Measurements from ENCODE around the gene RPA3. TPM values are rescaled to one million over a fixed set of nuclear protein-coding genes. Genes with fewer than 3 reads are reported as not detected.

RPA3 gene
- total RNA-seq, 3 donors from 2014 or later, result 23.2 to 38.4 (median 28.7) TPM

DNA sequence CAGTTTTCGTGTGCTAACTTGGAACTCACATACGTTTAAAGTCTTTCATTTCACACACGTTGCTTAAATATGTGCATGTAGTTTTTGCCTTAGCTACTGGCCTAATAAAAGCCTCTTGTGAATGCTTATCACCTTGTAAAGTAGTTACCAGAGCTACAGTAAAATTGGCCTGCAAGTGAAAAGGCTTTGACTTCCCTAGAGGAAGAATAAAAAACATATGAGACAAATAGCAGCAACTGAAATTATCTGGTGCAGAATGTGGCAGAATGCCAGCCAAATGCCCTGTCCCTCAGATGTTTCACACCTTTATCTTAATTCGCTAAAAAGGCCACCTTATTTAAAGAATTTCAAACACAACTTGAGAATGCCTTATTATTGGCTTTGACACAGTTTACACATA lies 28.1 kb upstream of the RPA3 start:
- TF ChIP-seq, protein P1, sequence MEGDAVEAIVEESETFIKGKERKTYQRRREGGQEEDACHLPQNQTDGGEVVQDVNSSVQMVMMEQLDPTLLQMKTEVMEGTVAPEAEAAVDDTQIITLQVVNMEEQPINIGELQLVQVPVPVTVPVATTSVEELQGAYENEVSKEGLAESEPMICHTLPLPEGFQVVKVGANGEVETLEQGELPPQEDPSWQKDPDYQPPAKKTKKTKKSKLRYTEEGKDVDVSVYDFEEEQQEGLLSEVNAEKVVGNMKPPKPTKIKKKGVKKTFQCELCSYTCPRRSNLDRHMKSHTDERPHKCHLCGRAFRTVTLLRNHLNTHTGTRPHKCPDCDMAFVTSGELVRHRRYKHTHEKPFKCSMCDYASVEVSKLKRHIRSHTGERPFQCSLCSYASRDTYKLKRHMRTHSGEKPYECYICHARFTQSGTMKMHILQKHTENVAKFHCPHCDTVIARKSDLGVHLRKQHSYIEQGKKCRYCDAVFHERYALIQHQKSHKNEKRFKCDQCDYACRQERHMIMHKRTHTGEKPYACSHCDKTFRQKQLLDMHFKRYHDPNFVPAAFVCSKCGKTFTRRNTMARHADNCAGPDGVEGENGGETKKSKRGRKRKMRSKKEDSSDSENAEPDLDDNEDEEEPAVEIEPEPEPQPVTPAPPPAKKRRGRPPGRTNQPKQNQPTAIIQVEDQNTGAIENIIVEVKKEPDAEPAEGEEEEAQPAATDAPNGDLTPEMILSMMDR (IDR thresholded peaks at IDR 0.05), result no peak
- Histone ChIP-seq H3K4me1 (ENCODE audit: low read depth) (peaks cover 10% of the 10 kb centered on the region), H3K9me3 (no peaks in the 10 kb centered on the region), H3K4me3 (no peak overlapping the region), H3K36me3 (ENCODE audit: low read depth) (no peaks in the 10 kb centered on the region)
- intact Hi-C loops (cut with DNase I, micrococcal nuclease), result no loop called here
- ATAC-seq (peak; percentile 58), DNase-seq (peak in 1 of 3 donors; percentile 27)

DNA sequence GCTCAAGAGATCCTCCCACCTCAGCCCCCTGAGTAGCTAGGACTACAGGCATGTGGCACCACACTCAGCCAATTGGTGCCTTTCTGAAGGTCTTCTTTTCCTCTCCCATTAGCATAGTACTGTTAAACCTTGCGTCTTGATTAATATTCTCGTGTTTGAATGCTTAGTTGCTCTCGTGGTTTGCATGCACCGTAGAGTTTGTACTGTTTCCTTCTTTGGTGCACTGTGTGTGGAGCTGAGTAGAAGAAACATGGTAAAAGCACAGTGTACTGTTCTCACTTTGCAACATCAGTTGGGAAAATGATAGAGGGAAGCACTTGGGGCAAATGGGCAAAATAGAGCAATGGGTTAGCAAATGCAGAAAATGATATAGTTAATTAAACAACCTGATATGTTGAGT lies 27.6 kb upstream of the RPA3 start:
- peaks cover 8% of the 10 kb centered on the region for H3K4me1 ChIP-seq (ENCODE audit: low read depth)
- no peak for ATAC-seq
- DNase-seq, result no peak
- no peak overlapping the region for H3K4me3 ChIP-seq
- intact Hi-C loops (cut with DNase I, micrococcal nuclease), result no loop called here
- H3K9me3 ChIP-seq, result no peaks in the 10 kb centered on the region
- no peaks in the 10 kb centered on the region for H3K36me3 ChIP-seq (ENCODE audit: low read depth)
- TF ChIP-seq, protein P1 (IDR thresholded peaks at IDR 0.05), result no peak

DNA sequence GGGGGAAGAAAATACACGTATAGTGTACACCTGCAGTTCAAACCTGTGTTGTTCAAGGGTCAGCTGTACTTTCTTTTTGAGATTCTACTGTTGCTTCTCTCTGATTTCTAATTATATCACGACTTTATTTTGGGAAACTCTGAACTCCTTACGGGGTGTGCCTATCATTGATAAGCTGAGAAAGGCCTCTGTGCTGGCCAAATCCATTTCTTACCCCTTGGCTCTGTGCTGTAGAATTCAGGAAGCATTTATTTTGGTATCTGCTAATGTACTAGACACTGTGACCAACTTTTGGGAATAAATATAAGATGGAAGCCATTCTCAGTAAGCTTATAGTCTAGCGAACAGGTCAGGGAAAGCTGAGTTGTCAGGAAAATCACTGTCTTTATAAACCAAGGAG lies 26.9 kb upstream of the RPA3 start:
- TF ChIP-seq, protein P1 (IDR thresholded peaks at IDR 0.05), result no peak
- DNase-seq, result no peak
- Histone ChIP-seq H3K4me1 (ENCODE audit: low read depth) (peaks cover 4% of the 10 kb centered on the region), H3K9me3 (no peaks in the 10 kb centered on the region), H3K36me3 (ENCODE audit: low read depth) (no peaks in the 10 kb centered on the region), H3K4me3 (no peak overlapping the region)
- no peak for ATAC-seq
- intact Hi-C loops (cut with DNase I, micrococcal nuclease), result no loop called here

DNA sequence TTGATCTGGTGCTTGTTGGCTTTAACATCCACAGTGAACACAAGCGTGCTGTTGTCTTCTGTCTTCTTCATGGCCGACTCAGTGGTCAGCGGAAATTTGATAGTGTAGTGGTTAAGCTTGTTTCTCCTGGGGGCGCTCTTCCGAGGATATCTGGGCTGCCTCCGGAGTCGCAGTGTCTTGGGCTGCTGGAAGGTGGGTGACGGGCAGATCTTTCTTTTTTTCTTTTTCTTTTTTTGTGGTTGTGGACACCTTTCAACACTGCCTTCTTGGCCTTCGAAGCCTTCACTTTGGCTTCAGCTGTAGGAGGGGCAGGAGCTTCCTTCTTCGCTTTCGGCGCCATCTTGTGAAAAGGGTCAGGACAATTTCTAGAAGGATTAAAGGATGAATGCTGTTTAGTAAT lies 23.8 kb upstream of the RPA3 start:
- H3K4me3 ChIP-seq, result no peak overlapping the region
- no peaks in the 10 kb centered on the region for H3K36me3 ChIP-seq (ENCODE audit: low read depth)
- ATAC-seq (no peak), DNase-seq (no peak)
- intact Hi-C loops (cut with DNase I, micrococcal nuclease), result no loop called here
- no peaks in the 10 kb centered on the region for H3K9me3 ChIP-seq
- TF ChIP-seq, protein P1 (IDR thresholded peaks at IDR 0.05), result no peak
- H3K4me1 ChIP-seq (ENCODE audit: low read depth), result peaks cover 4% of the 10 kb centered on the region

DNA sequence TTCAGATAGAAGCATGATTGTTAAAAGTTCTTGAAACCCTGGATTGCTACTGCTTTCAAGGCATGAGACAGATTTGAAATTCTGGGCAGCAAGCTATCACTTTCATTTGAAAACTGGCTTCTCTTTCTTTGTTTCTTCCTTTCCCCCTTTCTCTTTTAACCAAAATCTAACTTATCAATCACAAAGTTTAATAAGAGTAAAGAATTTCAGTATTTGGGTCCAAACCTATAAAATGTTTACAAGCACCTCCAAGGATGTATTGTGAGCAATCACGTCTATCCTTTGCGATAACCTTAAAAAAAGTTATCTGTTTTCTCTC lies 21.6 kb upstream of the RPA3 start:
- intact Hi-C loops (cut with DNase I, micrococcal nuclease), result no loop called here
- H3K36me3 ChIP-seq (ENCODE audit: low read depth), result no peaks in the 10 kb centered on the region
- DNase-seq, result no peak
- no peaks in the 10 kb centered on the region for H3K9me3 ChIP-seq
- no peak overlapping the region for H3K4me3 ChIP-seq
- TF ChIP-seq, protein P1 (IDR thresholded peaks at IDR 0.05), result no peak
- no peak for ATAC-seq
- H3K4me1 ChIP-seq (ENCODE audit: low read depth), result no peaks in the 10 kb centered on the region

Data from mucosa of descending colon (tissue), 3 donors.